PFSK-1 (cell line): ENCODE results near the gene SETD2.

Experiments
- FOXP2 ChIP-seq: optimal IDR thresholded peaks from 2 replicates; pipeline ENCODE3; 2011; ENCODE audit warnings: borderline replicate concordance, control low read depth, inconsistent platforms; ENCODE audit not compliant: insufficient read depth; ENCODE audit errors: extremely low read length, extremely low read depth
- POLR2AphosphoS5 ChIP-seq: IDR thresholded peaks from 2 replicates; pipeline ENCODE4 v1.6.1; 2012; ENCODE audit warnings: low read depth, mild to moderate bottlenecking, control low read depth, low read length, moderate library complexity
- SIN3A ChIP-seq: IDR thresholded peaks from 2 replicates; pipeline ENCODE4 v1.6.1; 2012; ENCODE audit warnings: mild to moderate bottlenecking, low read length, moderate library complexity, borderline replicate concordance; ENCODE audit not compliant: insufficient read depth
- TAF1 ChIP-seq: IDR thresholded peaks from 2 replicates; pipeline ENCODE4 v1.6.1; 2012; ENCODE audit warnings: low read length, control low read depth, borderline replicate concordance; ENCODE audit not compliant: insufficient read depth
- TF ChIP-seq, protein P1 (sequence below), 2 experiments: IDR thresholded peaks; 2 replicates each; pipeline versions ENCODE4 v1.6.1 to v1.8.0; 2011 to 2012; ENCODE audit warnings: low read depth in 2 of 2, low read length in 2 of 2, control low read depth in 1 of 2, inconsistent platforms in 1 of 2, mild to moderate bottlenecking in 1 of 2, moderate library complexity in 1 of 2; ENCODE audit not compliant: insufficient read depth in 1 of 2

DNA sequence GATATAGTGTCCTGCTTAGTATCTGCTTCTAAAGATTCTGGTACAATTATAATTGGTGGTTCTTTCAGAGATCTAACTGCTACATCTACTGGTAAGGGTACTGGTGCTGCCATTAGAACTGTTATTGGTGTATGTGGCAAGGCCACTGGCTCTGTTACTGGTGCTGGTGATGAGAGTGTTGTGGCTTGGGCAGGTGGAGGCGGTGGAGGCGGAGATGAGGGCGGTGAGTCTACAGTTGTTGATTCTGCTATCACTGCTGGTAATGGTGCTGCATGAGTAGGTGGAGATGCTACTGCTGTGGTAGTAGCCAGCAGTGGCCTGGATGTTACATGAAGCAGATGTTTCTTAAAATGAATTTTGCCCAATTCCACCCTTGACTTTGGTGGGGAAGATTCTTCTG lies 40.1 kb downstream of the SETD2 start:
- TF ChIP-seq POLR2AphosphoS5 = no peak
- TF ChIP-seq TAF1 = no peak
- TF ChIP-seq, protein P1, sequence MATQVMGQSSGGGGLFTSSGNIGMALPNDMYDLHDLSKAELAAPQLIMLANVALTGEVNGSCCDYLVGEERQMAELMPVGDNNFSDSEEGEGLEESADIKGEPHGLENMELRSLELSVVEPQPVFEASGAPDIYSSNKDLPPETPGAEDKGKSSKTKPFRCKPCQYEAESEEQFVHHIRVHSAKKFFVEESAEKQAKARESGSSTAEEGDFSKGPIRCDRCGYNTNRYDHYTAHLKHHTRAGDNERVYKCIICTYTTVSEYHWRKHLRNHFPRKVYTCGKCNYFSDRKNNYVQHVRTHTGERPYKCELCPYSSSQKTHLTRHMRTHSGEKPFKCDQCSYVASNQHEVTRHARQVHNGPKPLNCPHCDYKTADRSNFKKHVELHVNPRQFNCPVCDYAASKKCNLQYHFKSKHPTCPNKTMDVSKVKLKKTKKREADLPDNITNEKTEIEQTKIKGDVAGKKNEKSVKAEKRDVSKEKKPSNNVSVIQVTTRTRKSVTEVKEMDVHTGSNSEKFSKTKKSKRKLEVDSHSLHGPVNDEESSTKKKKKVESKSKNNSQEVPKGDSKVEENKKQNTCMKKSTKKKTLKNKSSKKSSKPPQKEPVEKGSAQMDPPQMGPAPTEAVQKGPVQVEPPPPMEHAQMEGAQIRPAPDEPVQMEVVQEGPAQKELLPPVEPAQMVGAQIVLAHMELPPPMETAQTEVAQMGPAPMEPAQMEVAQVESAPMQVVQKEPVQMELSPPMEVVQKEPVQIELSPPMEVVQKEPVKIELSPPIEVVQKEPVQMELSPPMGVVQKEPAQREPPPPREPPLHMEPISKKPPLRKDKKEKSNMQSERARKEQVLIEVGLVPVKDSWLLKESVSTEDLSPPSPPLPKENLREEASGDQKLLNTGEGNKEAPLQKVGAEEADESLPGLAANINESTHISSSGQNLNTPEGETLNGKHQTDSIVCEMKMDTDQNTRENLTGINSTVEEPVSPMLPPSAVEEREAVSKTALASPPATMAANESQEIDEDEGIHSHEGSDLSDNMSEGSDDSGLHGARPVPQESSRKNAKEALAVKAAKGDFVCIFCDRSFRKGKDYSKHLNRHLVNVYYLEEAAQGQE (IDR thresholded peaks at IDR 0.05; ENCODE audit: insufficient read depth in 1 of 2, low read depth in 2 of 2, low read length in 2 of 2) = no peak
- TF ChIP-seq SIN3A = no peak
- no peak for TF ChIP-seq FOXP2
